GM12891 (cell line): ENCODE results near the gene CSTPP1.
"Not testable (repeated sequence)": the region's sequence is repeated elsewhere in the genome, so short reads cannot be mapped to it uniquely, and the experiment has no call there.

Experiments used
- DNase-seq: peaks from one replicate; pipeline ENCODE4 v3.0.0; 2011; ENCODE audit warnings: low spot score; ENCODE audit not compliant: insufficient read length
- FAIRE-seq: peaks from 2 replicates; lab custom pipeline; 2011; peaks lifted over from hg19 to GRCh38; lab: Jason Lieb, UNC
- PAX5 ChIP-seq: IDR thresholded peaks from 2 replicates; pipeline ENCODE4 v1.6.1; 2011; ENCODE audit warnings: low read length, moderate library complexity, mild to moderate bottlenecking; ENCODE audit not compliant: insufficient read depth, severe bottlenecking
- POLR2A ChIP-seq: IDR thresholded peaks from 2 replicates; pipeline ENCODE4 v1.6.1; 2011; ENCODE audit warnings: low read depth, low read length, control low read depth
- POLR2AphosphoS5 ChIP-seq: IDR thresholded peaks from 2 replicates; pipeline ENCODE4 v1.6.1; 2011; ENCODE audit warnings: low read depth, low read length, control low read depth
- POU2F2 ChIP-seq: IDR thresholded peaks from 2 replicates; pipeline ENCODE4 v1.6.1; 2011; ENCODE audit warnings: low read depth, mild to moderate bottlenecking, control low read depth, low read length, moderate library complexity
- SPI1 ChIP-seq: IDR thresholded peaks from 2 replicates; pipeline ENCODE4 v1.6.1; 2011; ENCODE audit warnings: low read depth, low read length, control low read depth
- TAF1 ChIP-seq: IDR thresholded peaks from 2 replicates; pipeline ENCODE4 v1.6.1; 2011; ENCODE audit warnings: low read depth, low read length, control low read depth

CSTPP1 gene

GRCh38 chr11:47188259-47188658 lies 251.7 kb downstream of the CSTPP1 start:
- TF ChIP-seq POLR2AphosphoS5 = no peak
- no peak for TF ChIP-seq PAX5
- TF ChIP-seq POLR2A = no peak
- no peak for TF ChIP-seq SPI1
- TF ChIP-seq POU2F2 = no peak
- no peak for TF ChIP-seq TAF1
- DNase-seq = no peak
- FAIRE-seq = no peak

- peak; percentile 20 for FAIRE-seq
These were observed 252.7 kb downstream of the CSTPP1 start for GRCh38 chr11:47189100-47189834.

GRCh38 chr11:47191137-47191536 lies 254.6 kb downstream of the CSTPP1 start:
- DNase-seq, FAIRE-seq: not testable (repeated sequence)

More at GRCh38 chr11:47189100-47189834, 252.7 kb downstream of the CSTPP1 start:
- TF ChIP-seq POLR2A = no peak
- no peak for TF ChIP-seq POLR2AphosphoS5
- no peak for TF ChIP-seq PAX5
- no peak for TF ChIP-seq SPI1
- no peak for TF ChIP-seq TAF1
- no peak for TF ChIP-seq POU2F2
- no peak for DNase-seq

- DNase-seq = no peak
- no peak for TF ChIP-seq SPI1
- no peak for TF ChIP-seq PAX5
- TF ChIP-seq POLR2A = no peak
- no peak for TF ChIP-seq POU2F2
- no peak for TF ChIP-seq TAF1
- TF ChIP-seq POLR2AphosphoS5 = no peak
- FAIRE-seq = no peak
These were observed 255.6 kb downstream of the CSTPP1 start for GRCh38 chr11:47192111-47192510.

GRCh38 chr11:47198161-47198560 lies 261.6 kb downstream of the CSTPP1 start:
- not testable (repeated sequence) for DNase-seq, FAIRE-seq

- FAIRE-seq = no peak
- DNase-seq = no peak
- no peak for TF ChIP-seq POLR2AphosphoS5
These were observed 264.5 kb downstream of the CSTPP1 start for GRCh38 chr11:47201015-47201414.

GRCh38 chr11:47202576-47202975 lies 266.0 kb downstream of the CSTPP1 start:
- DNase-seq (no peak), FAIRE-seq (no peak)
- no peak for TF ChIP-seq PAX5
- TF ChIP-seq POLR2A = no peak
- TF ChIP-seq SPI1 = no peak
- TF ChIP-seq TAF1 = no peak
- no peak for TF ChIP-seq POU2F2
- TF ChIP-seq POLR2AphosphoS5 = no peak

- TF ChIP-seq POU2F2 (no peak), POLR2A (no peak), TAF1 (no peak), POLR2AphosphoS5 (no peak), PAX5 (no peak), SPI1 (no peak)
- DNase-seq = no peak
- FAIRE-seq = no peak
These were observed 268.1 kb downstream of the CSTPP1 start for GRCh38 chr11:47204637-47204989.

GRCh38 chr11:47206577-47206976 lies 270.0 kb downstream of the CSTPP1 start:
- not testable (repeated sequence) for DNase-seq, FAIRE-seq

GRCh38 chr11:47207459-47207858 lies 270.9 kb downstream of the CSTPP1 start:
- FAIRE-seq (no peak), DNase-seq (no peak)
- TF ChIP-seq POLR2A (no peak), SPI1 (no peak), POU2F2 (no peak), POLR2AphosphoS5 (no peak), PAX5 (no peak), TAF1 (no peak)

- not testable (repeated sequence) for FAIRE-seq, DNase-seq
These were observed 271.5 kb downstream of the CSTPP1 start for GRCh38 chr11:47208008-47208552.
